Limb (tissue), 2 donors: ENCODE data around the gene TMEM272.

Source experiments
- DNase-seq, 2 donors: peaks; one replicate each; pipeline ENCODE4 v3.0.0-alpha.2; 2016; ENCODE audit errors: extremely low spot score in 2 of 2

The TMEM272 gene

DNA sequence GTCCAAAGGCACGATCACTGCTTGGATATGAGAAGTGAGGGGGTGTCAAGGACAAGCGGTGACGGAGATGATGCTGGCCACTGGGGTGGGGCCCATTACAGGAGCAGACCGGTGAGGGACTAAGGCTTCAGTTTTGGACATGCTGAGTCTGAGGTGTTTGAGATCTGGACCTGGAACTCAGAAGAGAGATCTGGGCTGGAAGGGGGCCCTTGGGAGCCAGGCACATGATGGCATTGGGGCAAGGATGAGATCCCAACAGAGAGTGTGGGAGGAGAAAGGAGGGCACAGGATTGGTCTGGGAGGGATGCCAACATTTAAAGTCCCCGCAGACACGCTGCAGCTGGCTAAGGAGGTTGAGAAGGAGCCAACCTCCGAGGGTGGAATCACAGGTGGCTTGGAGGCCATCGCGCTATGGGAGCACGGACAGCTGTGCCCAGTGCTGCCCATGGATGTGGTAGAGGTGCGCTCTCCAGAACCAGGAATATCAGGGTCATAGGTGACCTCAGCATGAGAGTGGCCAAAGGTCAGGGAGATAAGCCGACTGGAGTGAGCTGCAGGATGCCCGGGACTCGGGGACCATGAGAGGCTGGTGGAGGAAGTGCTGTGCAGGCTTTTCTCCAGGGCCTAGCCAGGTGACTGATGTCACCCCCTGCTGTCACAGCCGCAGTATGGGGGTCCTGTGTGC lies 62.8 kb downstream of the TMEM272 start:
- DNase-seq: no peak

DNA sequence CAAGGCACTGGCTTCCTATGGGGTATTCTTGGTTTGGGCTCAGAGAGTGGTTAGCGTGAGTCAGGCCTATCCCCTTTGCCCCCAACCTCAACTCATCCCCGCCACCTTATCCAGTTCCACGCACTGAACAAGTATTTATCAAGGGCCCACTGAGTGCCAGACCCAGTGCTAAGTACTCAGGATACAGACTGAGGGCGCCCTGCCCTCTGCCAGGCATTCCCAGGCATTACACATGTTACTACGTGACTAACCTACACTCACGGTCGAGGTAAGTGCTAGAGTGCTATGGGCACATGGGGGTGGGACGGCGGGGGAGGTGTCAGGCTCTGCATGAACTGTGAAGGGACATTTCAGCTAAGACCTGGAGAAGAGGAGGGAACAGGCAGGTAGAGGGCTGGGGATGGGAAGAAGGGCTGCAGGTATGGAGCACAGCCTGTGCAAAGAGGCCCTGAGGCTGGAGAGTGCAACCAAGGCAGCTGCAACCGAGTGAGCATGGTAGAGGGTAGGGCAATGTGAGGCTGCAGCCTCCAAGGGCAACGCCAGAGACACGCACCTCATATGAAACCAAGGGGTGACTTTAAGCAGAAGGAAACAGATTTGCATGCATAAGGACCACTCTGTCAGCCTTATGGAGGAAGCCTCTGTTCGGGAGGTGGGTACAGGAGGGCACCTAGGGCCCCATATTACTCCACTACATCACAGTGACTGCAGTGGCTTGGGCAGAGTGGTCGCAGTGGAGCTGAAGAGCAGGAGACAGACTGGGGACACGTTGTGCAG lies 63.5 kb downstream of the TMEM272 start:
- no peak for DNase-seq

DNA sequence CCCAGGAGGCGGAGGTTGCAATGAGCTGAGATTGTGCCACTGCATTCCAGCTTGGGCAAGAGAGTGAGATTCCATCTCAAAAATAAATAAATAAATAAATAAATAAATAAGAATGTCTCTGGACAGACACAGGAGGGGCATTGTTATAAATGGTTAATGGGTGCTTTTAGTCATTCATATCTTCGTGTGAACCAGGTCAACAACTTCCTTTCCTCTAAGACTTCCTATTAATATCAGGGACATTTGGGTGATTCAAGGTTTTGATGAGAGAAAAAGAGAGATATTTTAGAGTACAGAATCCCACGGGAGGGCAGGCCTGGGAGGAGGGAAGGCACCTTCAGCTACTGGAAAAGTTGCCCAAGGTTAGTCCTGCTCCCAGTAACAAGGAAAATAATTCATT lies 64.9 kb downstream of the TMEM272 start:
- DNase-seq: no peak

DNA sequence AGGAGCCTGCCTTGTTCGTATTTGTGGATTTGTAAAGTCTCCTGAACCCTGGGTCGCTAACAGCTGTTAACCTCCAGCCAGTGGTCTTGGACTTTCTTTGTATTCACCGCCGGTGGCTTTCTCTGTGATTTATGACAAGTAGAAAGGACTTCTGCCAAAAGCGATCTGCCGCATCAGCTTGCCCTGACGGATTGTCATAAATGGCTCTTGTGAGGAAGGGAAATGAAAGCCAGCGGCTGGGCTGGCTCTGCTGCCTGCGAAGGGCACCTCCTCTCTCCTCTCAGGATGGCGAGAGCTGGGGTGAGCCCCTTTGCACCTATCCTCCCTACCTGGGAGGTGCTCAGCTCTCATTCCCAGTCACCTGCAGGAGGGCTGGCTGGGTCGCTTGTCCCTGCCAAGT lies 66.6 kb downstream of the TMEM272 start:
- no peak for DNase-seq

DNA sequence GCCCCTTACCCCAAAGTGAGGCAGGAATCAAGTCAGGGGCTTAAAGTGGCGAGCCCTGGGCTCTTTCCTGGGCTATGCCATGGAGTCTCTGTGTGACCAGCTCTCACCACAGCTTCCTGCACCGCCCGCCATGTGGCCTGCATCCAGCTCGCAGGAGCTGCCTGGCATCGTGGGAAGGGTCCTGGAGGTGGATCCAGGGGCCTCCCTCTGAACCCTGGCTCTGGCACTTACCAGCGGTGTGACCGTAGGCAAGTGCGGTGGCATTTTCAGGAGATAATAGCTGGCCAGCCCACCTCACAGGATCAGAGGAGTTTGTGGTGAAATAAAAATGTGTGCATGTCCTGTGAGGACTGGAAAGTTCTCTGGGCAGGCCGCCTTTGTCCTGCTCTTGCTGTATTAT lies 67.1 kb downstream of the TMEM272 start:
- DNase-seq: no peak

DNA sequence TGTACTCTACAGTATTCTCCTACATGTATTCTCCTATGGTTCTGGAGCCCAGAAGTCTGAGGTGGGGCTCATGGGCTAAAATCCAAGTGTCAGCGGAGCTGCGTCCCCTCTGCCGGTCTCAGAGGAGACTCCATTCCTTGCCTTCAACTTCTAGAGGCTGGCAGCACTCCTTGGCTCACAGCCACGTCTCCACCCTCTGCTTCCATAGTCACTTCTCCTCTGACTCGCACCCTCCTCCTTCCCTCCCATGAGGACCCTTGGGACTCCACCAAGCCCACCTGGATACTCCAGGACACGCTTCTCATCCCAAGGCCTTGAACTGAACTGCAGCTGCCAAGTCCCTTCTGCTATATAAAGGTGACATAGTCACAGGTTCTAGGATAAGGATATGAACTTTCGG lies 68.8 kb downstream of the TMEM272 start:
- DNase-seq: no peak

DNA sequence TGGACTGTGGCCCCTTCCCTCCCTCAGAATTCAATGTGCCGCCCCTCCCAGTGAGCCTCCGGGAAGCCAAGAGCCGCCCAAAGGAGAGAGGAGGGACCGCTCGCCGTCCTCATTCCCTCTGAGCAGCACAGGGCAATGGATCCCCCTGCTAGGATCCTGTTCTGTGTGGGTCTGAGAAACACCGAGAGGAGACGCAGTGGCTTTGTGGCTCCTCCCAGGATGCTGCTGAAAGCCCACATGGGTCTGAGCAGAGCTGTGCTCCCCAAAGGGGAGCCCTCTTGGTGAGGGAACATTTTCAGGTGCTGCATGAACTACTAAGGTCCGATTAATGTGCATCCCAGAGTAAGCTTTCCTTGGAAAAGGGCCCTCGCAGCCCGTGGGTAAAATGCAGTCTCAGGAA lies 71.5 kb downstream of the TMEM272 start:
- no peak for DNase-seq

DNA sequence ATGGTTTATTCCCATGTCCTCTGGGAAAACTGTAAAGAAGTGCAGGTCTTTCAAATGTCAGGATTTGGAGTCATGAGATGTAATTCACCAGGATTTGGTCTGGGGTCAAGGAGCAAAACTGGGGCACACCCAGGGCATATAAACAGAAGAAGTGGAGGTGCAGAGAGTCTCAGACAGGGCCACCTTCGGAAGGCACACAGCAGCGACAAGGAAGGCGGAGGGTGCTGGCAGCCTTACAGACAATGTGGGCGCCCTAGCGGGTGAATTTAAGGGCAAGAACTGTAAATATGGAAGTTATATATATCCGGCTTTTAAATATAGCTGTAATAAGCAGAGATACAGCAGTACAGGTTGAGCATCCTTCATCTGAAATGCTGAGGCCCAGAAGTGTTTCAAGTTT lies 72.2 kb downstream of the TMEM272 start:
- no peak for DNase-seq

DNA sequence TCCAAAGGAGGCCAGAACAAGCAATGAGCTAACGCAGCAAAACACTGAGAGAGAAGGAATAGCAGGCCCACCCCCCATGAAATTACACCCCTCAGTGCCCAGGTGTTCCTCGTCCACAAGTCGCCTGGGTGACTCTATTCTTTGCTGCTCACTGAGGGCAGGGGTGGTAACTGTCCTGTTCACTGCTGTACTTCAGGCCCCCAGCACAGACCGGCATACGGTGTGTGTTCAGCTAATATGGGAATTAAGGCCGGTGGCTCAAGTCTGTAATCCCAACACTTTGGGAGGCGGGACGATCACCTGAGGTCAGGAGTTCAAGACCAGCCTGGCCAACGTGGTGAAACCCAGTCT lies 72.9 kb downstream of the TMEM272 start:
- no peak for DNase-seq

DNA sequence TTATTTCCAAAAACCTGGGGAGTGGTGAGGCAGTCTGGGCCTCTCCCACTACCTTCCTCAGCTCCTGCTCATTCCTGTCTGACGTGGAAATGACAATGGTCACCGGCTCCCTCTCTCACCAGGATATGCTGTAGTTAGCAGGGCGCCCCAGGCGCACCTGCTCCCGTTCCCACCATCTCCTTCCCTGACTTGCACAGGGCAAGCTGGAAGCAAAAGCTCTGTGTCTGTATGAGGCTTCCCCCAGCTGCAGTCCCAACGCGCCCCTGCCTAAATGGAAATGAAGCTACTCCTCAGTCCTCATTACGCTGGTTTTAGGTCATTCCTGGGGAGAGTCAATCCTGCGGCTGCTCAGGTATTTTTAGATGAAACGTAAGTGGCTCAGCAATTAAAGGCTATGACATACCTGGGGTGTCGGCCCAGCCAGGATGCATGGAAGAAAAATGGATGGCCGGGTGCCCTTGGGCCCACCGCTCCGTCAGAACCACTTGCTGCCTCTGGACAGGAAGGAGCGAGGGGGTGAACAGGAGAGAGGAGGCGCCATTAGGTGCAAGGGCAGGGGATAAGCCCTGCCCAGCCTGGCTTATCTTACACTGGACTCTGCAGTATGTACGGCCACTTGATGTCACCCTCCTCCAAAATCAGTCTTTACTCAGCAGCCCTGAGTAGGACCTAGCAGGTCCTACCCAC lies 73.4 kb downstream of the TMEM272 start:
- DNase-seq: no peak

DNA sequence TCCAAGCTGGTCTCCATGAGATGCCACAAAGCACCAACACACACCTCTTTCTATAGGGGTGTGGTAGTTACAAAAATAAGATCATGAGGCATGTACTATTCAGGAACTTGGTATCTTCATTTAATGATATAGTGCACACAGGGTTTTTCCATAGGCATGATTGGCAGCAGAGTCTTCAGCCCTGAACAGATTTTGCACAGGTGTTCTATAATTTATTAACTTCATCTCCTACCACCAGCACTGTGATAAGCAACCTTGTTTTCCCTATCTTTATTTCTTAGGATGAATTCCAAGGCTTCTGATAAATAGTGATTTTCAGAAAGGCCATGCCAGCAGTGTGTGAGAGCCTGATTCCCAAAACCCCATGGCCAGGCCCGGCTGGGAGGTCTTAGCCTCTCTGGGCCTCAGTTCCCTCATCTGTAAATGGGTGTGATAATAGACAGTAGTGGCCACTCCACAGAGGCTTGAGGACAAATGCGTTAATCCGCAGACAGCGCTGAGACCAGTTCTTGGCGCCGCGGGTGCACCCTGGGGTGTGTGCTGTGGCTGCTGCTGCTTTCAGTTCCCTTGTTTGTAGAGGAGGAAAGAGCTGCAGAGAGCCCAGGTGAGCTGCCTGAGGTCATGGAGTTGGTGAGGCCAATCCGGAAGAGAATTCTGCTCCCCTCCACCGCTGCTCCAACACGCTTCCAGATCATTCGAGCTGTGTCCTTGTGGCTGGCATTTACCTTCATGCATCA lies 74.1 kb downstream of the TMEM272 start:
- no peak for DNase-seq

DNA sequence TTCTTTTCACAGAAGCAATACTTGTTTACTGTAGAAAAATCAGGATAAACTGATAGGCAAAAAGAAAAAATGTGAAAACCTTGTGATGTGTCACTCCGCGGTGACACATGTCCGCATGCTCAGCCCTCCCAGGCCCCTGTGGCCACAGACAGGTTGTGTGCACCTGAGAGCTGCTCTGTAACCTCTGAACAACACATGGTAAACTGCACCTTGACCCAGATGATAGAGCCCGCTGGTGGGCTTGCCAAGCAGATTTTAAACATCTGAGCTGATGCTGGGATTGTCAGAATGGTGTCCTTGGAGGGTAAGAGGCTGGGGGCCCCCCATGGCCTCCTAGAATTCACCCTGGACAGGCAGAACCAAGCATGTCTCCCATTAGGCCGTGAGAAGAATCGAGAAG lies 74.8 kb downstream of the TMEM272 start:
- no peak for DNase-seq

DNA sequence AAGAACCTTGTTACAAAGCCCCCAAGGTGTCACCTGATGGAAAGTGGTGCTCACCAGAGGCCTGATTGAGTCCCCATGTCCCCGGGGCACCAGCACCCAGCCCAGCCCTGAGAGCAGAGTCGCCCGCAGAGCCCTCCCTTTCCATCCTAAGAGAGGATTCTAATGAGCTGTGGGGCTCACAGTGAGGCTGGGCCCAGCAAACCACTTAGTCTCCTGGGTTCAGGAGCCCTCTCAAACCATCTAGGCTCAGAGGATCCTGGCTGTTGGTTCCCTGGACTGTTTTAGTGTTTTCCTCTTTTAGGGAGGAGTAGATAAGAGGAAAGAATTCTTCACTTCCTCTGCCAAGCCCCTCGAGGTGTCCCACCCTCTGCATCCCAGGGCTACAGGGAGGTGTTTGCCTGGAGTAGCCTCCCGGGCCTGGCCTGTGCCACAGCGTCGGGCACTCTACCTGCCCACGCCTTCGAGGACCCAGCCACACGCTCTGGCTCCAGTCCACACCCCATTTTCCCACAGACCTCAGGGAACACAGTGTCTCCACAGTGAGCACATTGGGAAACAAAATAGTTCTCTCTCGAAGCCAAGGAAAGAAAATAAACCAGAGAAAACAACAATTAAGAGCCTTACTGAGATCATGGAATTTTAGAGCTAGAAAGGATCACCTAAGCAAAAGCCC lies 75.4 kb downstream of the TMEM272 start:
- no peak for DNase-seq

DNA sequence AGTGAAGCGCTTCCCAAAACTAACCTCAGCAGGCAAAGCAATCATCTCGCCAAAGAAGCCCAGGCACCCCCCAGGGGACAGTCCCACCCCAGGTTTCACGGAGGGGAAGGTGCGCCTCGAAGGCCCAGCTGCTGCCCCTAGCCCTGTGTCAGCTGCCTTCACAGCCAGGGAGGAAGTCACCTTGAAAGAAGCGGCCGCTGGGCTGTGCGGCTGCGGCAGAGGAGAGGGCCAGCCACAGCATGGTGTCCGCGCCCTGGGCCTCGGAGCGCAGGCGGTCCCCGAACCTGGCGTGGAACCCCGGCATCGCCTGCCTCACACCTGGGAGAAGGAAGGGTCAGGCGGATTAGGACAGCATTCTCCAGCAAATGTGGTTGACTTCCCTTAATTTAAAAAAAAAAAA lies 76.0 kb downstream of the TMEM272 start:
- no peak for DNase-seq

DNA sequence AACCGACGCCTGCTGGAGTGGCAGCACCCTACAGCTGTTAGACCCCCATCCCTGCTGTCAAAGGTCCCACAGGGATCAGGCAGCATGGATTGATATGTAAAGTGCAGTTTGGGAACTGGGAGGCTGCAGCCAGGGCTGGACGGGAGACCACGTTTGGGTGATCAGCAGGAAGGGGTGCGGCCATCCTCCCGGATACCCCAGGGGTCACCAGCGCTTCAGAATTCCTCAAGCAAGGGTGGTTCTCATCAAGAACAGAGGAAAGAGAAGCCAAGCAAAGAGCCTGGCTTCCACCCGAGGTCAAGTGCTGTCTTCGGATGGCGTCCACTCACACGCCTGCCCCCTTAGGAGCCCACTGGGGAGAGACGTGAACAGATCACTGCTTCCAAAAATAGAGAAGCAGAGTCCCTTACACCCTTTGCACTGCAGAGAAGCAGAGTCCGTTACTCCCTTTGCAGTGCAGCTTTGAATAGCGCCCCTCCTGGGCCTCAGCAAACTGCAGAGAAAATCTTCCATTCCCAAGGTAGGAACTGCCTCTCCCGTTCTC lies 76.5 kb downstream of the TMEM272 start:
- DNase-seq: no peak

DNA sequence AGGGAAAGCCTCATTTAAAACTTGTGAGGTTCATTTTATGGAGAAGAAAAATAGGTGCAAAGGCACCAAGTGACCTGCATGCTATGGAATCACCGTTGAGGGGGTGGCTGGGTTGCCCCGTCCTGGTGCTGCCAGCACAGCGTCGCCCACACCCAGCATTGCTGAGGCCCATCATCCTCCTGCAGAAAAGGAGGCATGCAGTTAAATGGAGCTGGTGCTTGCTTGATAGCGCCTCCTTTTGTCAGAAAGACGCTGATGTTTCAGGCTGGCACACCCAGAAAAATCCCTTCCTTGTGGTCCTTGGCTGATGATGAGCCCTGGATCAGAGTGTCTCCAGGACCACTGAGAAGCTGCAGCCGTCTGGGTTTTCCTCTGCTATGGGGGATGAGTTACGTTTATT lies 77.9 kb downstream of the TMEM272 start:
- no peak for DNase-seq

DNA sequence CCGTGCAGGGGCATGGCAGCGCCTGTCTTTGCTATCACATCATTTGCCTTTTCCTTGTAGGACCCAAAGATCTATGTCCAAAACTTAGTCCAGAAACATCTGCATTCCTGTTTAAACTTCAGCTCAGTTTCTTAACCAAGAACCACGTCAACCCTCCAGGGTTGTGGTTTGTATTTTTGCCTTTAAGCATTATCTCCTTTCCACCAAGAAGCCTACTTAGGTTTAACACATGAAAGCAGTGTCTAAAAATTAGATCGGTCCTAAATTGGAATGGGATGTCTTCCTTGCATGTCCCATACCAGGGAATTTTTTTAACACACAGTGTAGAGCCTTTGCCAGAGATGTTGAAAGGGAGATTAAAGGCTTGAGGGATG lies 79.8 kb downstream of the TMEM272 start:
- no peak for DNase-seq

DNA sequence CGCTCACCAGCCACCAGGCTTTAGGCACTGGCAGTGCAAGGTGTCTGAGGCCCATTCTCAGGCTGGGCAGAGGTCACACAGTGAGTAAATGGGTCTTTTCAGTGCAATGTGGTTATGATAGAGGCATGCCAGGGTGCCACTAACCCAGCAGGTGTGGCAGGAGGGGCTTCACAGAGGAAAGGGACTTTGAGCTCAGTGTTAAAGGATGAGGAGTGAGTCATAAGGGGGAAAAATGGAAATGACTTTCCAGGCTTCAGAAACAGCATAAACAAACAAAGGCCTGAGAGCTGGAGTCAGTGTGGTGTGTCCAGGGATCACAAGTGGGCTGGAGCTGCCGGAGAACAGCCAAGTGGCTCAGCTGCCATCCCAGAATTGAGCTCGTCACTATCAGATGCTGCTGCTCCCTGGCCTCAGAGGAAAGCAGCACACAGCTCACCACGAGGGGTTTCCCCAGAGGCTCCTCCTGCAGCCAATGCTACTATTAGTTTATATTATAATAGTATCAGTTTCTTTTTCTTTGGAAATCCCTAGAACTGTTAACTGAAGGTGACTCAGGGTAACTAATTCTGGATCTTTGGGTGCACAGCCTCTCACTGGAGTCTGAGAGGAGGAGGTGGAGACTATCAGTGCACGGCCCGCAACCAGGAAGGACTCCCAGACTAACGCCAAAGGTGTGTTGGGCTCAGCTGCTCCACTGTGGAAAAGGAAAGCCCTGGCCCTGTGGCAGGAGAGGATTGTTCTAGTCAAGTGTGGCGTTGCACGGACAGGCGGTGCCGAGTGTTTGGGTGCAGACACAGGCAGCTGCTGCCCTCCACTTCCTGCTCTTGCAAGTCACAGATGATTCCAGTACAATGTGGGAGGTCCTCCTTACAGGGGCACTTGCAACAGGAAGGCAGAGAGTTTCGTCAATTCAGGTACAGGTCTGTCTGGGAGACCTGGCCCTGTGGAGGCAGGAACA lies 80.5 kb downstream of the TMEM272 start:
- DNase-seq: no peak

DNA sequence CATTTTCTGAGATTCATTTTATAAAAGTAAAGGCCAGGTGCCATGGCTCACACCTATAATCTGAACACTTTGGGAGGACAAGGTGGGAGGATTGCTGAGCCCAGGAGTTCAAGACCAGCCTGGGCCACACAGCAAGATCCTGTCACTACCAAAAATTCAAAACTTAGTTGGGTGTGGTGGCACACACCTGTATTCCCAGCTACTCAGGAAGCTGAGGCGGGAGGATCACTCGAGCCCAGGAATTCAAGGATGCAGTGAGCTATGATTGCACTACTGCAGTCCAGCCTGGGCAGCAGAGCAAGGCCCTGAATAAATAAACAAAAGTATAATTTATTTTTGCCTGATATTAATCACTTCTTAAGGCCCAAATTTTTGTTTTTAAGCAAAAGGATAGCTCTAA lies 81.5 kb downstream of the TMEM272 start:
- DNase-seq: no peak
